T-cell (primary cell): ENCODE data around the gene MORC1. TPM values are rescaled to one million over a fixed set of nuclear protein-coding genes. Genes with fewer than 3 reads are reported as not detected.

Source experiments
- ATAC-seq, 4 experiments: fragments of 200-7000 bp in 3 of 4; fragments of 150-1000 bp in 1 of 4; cut with Tn5 transposase; replicated peaks in 1 of 4; 1 replicate in 3 of 4; 2 replicates in 1 of 4; pipeline ENCODE4 v1.10.0; 2021; ENCODE audit warnings: moderate library complexity in 3 of 4, mild to moderate bottlenecking in 2 of 4, moderate number of reproducible peaks in 1 of 4
- CTCF ChIA-PET, 2 donors: fragments of 300-600 bp; sonication (Branson Sonifier 250); formaldehyde crosslinking; loops; one replicate each; lab custom pipeline; 2022; ENCODE audit warnings: antibody characterized with exemption in 2 of 2; lab: Charles Lee
- POLR2A ChIA-PET, 2 donors: fragments of 300-600 bp; sonication (Branson Sonifier 250); formaldehyde crosslinking; loops; one replicate each; lab custom pipeline; 2022; ENCODE audit warnings: antibody characterized with exemption in 2 of 2; lab: Charles Lee
- DNase-seq, 35 experiments: peaks; one replicate each; pipeline versions ENCODE4 v3.0.0 to v3.0.0-alpha.2; 2013 to 2023
- H3K27ac ChIP-seq: one replicate; pipeline ENCODE4 v1.5.1; 2013; ENCODE audit warnings: low read length
- H3K27me3 ChIP-seq, 2 experiments: replicated peaks in 1 of 2; 1 replicate in 1 of 2; 2 replicates in 1 of 2; pipeline versions ENCODE4 v1.6.1 to v1.7.0; 2013; ENCODE audit warnings: low read length in 1 of 2, mixed read lengths in 1 of 2; ENCODE audit not compliant: control insufficient read depth in 2 of 2, insufficient read depth in 2 of 2; ENCODE audit errors: extremely low read depth in 1 of 2
- H3K36me3 ChIP-seq, 2 donors: 1 replicate in 1 of 2; 2 replicates in 1 of 2; pipeline versions ENCODE4 v1.6.1 to v1.7.0; 2013; ENCODE audit warnings: low read length in 1 of 2; ENCODE audit not compliant: control insufficient read depth in 2 of 2, insufficient read depth in 1 of 2; ENCODE audit errors: extremely low read depth in 1 of 2
- H3K4me1 ChIP-seq, 2 experiments: 1 replicate in 1 of 2; 2 replicates in 1 of 2; pipeline versions ENCODE4 v1.6.1 to v1.7.0; 2013; ENCODE audit warnings: low read length in 2 of 2, mixed read lengths in 1 of 2; ENCODE audit not compliant: insufficient read depth in 2 of 2, control insufficient read depth in 1 of 2; ENCODE audit errors: extremely low read depth in 1 of 2
- H3K4me3 ChIP-seq, 2 donors: 1 replicate in 1 of 2; 2 replicates in 1 of 2; pipeline versions ENCODE4 v1.5.1 to v1.7.0; 2013; ENCODE audit warnings: mild to moderate bottlenecking in 2 of 2, low read length in 1 of 2, moderate library complexity in 1 of 2; ENCODE audit not compliant: control insufficient read depth in 1 of 2; ENCODE audit errors: extremely low read depth in 1 of 2
- H3K9me3 ChIP-seq: 2 replicates; pipeline ENCODE4 v1.7.0; 2013
- H3K27ac Mint-ChIP-seq, 2 donors: one replicate each; pipeline ENCODE4 v1.8.0; 2020 to 2021; ENCODE audit warnings: mild to moderate bottlenecking in 2 of 2, mixed read lengths in 2 of 2
- H3K27me3 Mint-ChIP-seq, 2 donors: one replicate each; pipeline ENCODE4 v1.8.0; 2021 to 2022; ENCODE audit warnings: mixed read lengths in 2 of 2
- H3K36me3 Mint-ChIP-seq: one replicate; pipeline ENCODE4 v1.8.0; 2021; ENCODE audit warnings: mixed read lengths
- H3K4me1 Mint-ChIP-seq, 3 donors: one replicate each; pipeline ENCODE4 v1.8.0; 2020 to 2022; ENCODE audit warnings: mixed read lengths in 3 of 3, mild to moderate bottlenecking in 1 of 3
- H3K4me3 Mint-ChIP-seq, 3 donors: one replicate each; pipeline ENCODE4 v1.8.0; 2020 to 2022; ENCODE audit warnings: mild to moderate bottlenecking in 3 of 3, mixed read lengths in 3 of 3, moderate library complexity in 3 of 3
- H3K9me3 Mint-ChIP-seq, 3 donors: one replicate each; pipeline ENCODE4 v1.8.0; 2020 to 2022; ENCODE audit warnings: mixed read lengths in 3 of 3
- WGBS: methylation state at CpG from one replicate; pipeline ENCODE4 v1.1.5; 2013; ENCODE audit warnings: missing lambda C conversion rate; ENCODE audit not compliant: insufficient coverage; 5-methylcytosine and 5-hydroxymethylcytosine counted together
- total RNA-seq, 35 experiments: library from RNA in 6 of 35; stranded (reverse) in 6 of 35; fragments of 120-200 nt in 1 of 35; gene quantifications; one replicate each; pipeline versions ENCODE4 v1.2.1 to v1.2.4 and lab custom pipeline; 2013 to 2026

Gene MORC1
- total RNA-seq, 5 donors from 2014 or later (not counting 1 experiment from before 2014, with no cell fraction given) = not detected

DNA sequence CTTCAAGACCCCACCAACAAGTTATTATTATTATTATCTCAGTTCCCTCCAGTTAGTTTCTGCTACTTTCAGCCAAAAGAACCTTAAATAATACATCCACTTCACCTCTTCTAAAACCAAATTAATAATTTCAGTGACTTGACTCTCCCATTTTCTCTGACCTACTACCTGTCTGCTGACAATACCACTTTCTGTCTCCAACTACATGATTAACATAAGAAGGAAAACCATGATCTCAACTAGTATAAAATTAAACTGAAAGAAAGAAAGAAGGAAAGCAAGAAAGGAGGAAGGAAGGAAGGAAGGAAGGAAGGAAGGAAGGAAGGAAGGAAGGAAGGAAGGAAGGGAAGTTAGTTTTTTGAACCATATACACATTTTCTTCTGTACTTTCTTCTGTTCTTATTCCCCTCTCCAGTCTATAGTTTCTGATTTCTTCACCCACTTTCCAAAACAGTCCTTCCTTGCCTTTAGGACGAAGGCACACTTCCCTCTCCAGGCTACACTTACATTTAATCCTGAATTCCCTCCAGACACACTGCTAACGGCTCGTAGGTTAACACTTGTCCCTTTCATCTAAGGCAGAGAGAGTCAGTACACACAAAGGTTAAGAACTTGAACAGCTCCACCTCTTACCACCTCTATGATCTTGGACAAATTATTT lies 84.8 kb downstream of the MORC1 start:
- Mint-ChIP-seq H3K27ac (no peak overlapping the region), H3K27me3 (peaks cover 4 to 17% of the 10 kb centered on the region in 2 donors), H3K9me3 (no peaks in the 10 kb centered on the region), H3K4me1 (no peaks in the 10 kb centered on the region), H3K4me3 (no peak overlapping the region), H3K36me3 (no peaks in the 10 kb centered on the region)
- no peak for ATAC-seq
- no peaks in the 10 kb centered on the region for H3K4me1 ChIP-seq
- H3K27me3 ChIP-seq = no peaks in the 10 kb centered on the region
- ChIA-PET CTCF (interaction anchor here (1.4 to 1.8 kb wide), 2 partner anchors 10 kb away, joined by 5 read pairs; no protein-coding TSS in a partner anchor), POLR2A (no interaction called here)
- no peak overlapping the region for H3K4me3 ChIP-seq
- no peaks in the 10 kb centered on the region for H3K36me3 ChIP-seq
- no peaks in the 10 kb centered on the region for H3K9me3 ChIP-seq
- 63% methylated on average over 2 of the region's 3 CpGs for WGBS
- no peak overlapping the region for H3K27ac ChIP-seq
- DNase-seq = no peak

DNA sequence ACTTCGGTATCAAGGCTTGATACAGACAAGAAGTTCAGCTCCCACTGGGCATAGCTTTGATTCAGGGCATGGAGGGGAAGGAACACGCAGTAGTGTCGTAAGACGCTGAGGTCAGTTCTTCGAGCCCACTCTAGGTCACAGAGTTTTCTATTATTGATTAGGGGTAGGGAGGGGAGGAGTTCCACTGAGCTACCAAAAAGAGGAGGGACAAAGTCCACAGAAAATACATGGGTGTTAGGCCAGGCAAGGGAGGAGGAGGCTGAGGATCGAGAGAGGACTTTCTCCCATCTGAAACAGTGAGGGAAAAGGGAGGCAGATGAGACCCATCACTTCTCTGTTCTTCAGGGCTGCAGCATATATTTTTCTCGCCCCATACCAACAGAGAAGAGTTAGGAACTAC lies 89.2 kb downstream of the MORC1 start:
- Histone ChIP-seq H3K4me3 (no peak overlapping the region), H3K9me3 (no peaks in the 10 kb centered on the region), H3K36me3 (no peaks in the 10 kb centered on the region), H3K27ac (no peak overlapping the region), H3K27me3 (peaks cover 0 to 3% of the 10 kb centered on the region in 2 experiments), H3K4me1 (no peaks in the 10 kb centered on the region)
- 91% methylated on average over 5 of the region's 7 CpGs for WGBS
- peaks cover 2 to 7% of the 10 kb centered on the region in 2 donors for H3K27me3 Mint-ChIP-seq
- no peaks in the 10 kb centered on the region for H3K36me3 Mint-ChIP-seq
- CTCF ChIA-PET = no interaction called here
- H3K4me3 Mint-ChIP-seq = no peak overlapping the region
- POLR2A ChIA-PET = no interaction called here
- no peaks in the 10 kb centered on the region for H3K4me1 Mint-ChIP-seq
- H3K9me3 Mint-ChIP-seq = no peaks in the 10 kb centered on the region
- no peak for ATAC-seq
- no peak overlapping the region for H3K27ac Mint-ChIP-seq
- DNase-seq = no peak

- Histone ChIP-seq H3K27ac (no peak overlapping the region), H3K4me3 (no peak overlapping the region), H3K27me3 (peaks cover 0 to 3% of the 10 kb centered on the region in 2 experiments), H3K9me3 (no peaks in the 10 kb centered on the region), H3K36me3 (no peaks in the 10 kb centered on the region), H3K4me1 (no peaks in the 10 kb centered on the region)
- POLR2A ChIA-PET = no interaction called here
- ATAC-seq (no peak), DNase-seq (no peak)
- peaks cover 2 to 7% of the 10 kb centered on the region in 2 donors for H3K27me3 Mint-ChIP-seq
- H3K4me1 Mint-ChIP-seq = no peaks in the 10 kb centered on the region
- no peak overlapping the region for H3K4me3 Mint-ChIP-seq
- H3K27ac Mint-ChIP-seq = no peak overlapping the region
- CTCF ChIA-PET = interaction anchor here (0.6 to 1.0 kb wide), 3 partner anchors 10 to 548 kb away, joined by 3 read pairs; no protein-coding TSS in a partner anchor
- H3K36me3 Mint-ChIP-seq = no peaks in the 10 kb centered on the region
- H3K9me3 Mint-ChIP-seq = no peaks in the 10 kb centered on the region
These were observed 91.1 kb downstream of the MORC1 start for GRCh38 chr3:109026821-109027220.

GRCh38 chr3:109025896-109026295 lies 92.0 kb downstream of the MORC1 start:
- no peaks in the 10 kb centered on the region for H3K36me3 ChIP-seq
- Mint-ChIP-seq H3K4me1 (no peaks in the 10 kb centered on the region), H3K27ac (no peak overlapping the region), H3K9me3 (no peaks in the 10 kb centered on the region), H3K36me3 (no peaks in the 10 kb centered on the region), H3K27me3 (peaks cover 2 to 7% of the 10 kb centered on the region in 2 donors), H3K4me3 (no peak overlapping the region)
- no peak overlapping the region for H3K27ac ChIP-seq
- no peak overlapping the region for H3K4me3 ChIP-seq
- POLR2A ChIA-PET = interaction anchor here in 1 of 2 donors (0.7 kb wide), 1 partner anchor 448 kb away, joined by 4 read pairs; no protein-coding TSS in a partner anchor
- no peaks in the 10 kb centered on the region for H3K9me3 ChIP-seq
- DNase-seq = no peak
- H3K27me3 ChIP-seq = peaks cover 0 to 3% of the 10 kb centered on the region in 2 experiments
- no peak for ATAC-seq
- no peaks in the 10 kb centered on the region for H3K4me1 ChIP-seq
- CTCF ChIA-PET = interaction anchor here (0.6 to 1.0 kb wide), 6 partner anchors 17 to 587 kb away, joined by 3 to 9 read pairs (median 4); no protein-coding TSS in a partner anchor

DNA sequence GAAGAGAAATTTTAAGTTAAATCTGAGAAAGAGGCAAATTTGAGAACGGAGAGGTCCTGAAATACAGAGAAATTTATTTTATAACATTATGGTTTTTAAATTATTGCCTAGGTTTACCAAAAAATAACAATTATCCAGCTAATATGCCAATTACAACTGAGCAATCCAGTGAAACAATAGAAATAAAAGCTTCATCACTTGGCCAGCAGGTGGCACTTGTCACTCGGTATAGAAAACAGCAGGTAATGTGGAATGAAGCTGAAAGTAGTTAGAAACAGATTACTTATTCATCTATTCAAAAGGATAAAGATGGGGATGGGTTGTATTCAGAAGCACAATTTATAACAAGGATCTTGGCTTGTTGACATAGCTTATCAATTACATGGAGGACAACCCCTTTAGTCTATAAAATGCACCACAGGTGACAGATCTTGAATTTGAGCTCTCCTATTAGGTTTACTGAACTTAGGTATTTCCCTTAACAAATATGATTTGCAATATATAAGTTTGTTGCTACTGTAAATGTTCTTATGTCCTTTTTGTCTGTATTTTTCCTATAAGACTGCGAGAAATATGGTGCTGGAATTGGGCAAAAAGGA lies 94.2 kb downstream of the MORC1 start:
- peaks cover 4 to 5% of the 10 kb centered on the region in 2 donors for H3K27me3 Mint-ChIP-seq
- no peak overlapping the region for H3K27ac Mint-ChIP-seq
- H3K9me3 Mint-ChIP-seq = no peaks in the 10 kb centered on the region
- no peak overlapping the region for H3K27ac ChIP-seq
- DNase-seq = peak in 25 of 35 experiments; percentile 1 to 57 (median 11)
- CTCF ChIA-PET = interaction anchor here (0.5 to 2.3 kb wide), 23 partner anchors 8 to 1291 kb away, joined by 3 to 9 read pairs (median 4); no protein-coding TSS in a partner anchor
- H3K9me3 ChIP-seq = no peaks in the 10 kb centered on the region
- whole genome bisulfite sequencing = no CpG with 5 or more reads among the region's 3 CpGs
- POLR2A ChIA-PET = no interaction called here
- H3K36me3 ChIP-seq = no peaks in the 10 kb centered on the region
- H3K36me3 Mint-ChIP-seq = no peaks in the 10 kb centered on the region
- no peak for ATAC-seq
- H3K27me3 ChIP-seq = peaks cover 0 to 5% of the 10 kb centered on the region in 2 experiments
- H3K4me3 ChIP-seq = no peak overlapping the region
- H3K4me3 Mint-ChIP-seq = no peak overlapping the region
- H3K4me1 ChIP-seq = no peaks in the 10 kb centered on the region
- H3K4me1 Mint-ChIP-seq = no peaks in the 10 kb centered on the region

GRCh38 chr3:109023167-109023566 lies 94.8 kb downstream of the MORC1 start:
- Mint-ChIP-seq H3K4me1 (no peaks in the 10 kb centered on the region), H3K9me3 (no peaks in the 10 kb centered on the region), H3K4me3 (no peak overlapping the region), H3K36me3 (no peaks in the 10 kb centered on the region), H3K27ac (no peak overlapping the region), H3K27me3 (peaks cover 0 to 5% of the 10 kb centered on the region in 2 donors)
- ATAC-seq (no peak), DNase-seq (no peak)
- Histone ChIP-seq H3K4me3 (no peak overlapping the region), H3K36me3 (no peaks in the 10 kb centered on the region), H3K27ac (no peak overlapping the region), H3K4me1 (no peaks in the 10 kb centered on the region), H3K27me3 (peaks cover 0 to 5% of the 10 kb centered on the region in 2 experiments), H3K9me3 (no peaks in the 10 kb centered on the region)
- no CpG with 5 or more reads among the region's 1 CpG for WGBS
- ChIA-PET POLR2A (no interaction called here), CTCF (interaction anchor here (0.5 to 2.3 kb wide), 17 partner anchors 9 to 1291 kb away, joined by 3 to 9 read pairs (median 4); no protein-coding TSS in a partner anchor)
